ENCODE results near the gene NAIF1.
"Not testable (repeated sequence)": the region's sequence is repeated elsewhere in the genome, so short reads cannot be mapped to it uniquely, and the experiment has no call there.

NAIF1 gene

GRCh38 chr9:128062279-128062678 is 4.8 kb downstream of the NAIF1 start:
- DNase-seq (ENCODE audit: low read depth, low spot score), result no peak

DNA sequence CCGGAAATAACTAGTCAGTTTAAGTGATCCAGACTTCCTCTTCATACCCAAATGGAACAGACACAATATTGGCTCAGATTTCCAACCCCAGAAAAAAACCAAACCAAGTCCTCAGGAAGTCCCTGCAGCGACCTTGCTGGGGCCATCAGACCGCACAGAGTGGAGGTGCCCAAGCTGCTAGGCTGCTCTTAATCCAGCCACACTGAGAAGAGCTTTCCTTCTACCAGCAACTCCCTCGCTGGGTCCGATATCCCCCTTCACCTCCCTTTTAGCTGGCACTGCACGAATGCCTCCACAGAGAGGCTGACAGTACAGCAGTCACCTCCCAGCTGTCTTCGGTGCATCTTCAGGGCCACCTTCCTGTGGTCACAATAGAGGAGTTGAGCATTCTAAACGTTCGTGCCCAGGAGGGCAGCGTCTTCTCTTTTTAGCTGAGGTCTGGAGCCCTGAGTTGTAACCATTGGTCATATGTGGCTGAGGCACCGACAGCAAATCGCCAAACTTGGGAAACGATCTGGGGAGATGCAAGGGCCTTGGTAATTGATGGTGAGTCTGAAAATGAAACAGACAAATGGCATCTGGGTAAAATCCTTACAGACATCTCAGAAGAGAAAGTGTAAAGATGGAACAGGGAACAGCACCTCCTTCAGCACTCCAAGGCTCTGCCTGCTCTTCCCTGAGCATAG is 5.7 kb downstream of the NAIF1 start:
- no peak for DNase-seq (ENCODE audit: low read depth, low spot score)

DNA sequence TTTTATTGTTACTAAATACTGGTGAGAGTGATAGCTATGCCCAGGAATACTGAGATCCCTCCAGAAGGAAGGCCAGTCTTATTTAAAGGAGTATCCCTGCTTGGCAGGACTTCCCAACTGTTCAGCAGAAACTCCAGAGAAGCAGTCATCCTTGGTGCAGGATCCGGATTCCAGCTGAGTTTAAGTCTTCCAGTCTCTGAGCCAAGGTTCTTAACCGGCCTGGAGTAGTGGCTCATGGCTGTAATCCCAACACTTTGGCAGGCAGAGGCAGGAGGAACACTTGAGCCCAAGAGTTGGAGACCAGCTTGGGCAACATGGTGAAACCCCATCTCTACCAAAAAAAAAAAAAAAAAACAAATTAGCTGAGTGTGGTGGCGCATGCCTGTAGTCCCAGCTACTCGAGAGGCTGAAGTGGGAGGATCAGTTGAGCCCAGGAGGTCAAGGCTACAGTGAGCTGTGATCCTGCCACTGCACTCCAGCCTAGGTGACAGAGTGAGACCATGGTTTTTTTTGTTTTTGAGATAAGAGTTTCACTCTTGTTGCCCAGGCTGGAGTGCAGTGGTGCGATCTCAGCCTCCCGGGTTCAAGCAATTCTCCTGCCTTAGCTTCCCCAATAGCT is 7.6 kb downstream of the NAIF1 start:
- DNase-seq (ENCODE audit: low read depth, low spot score), result no peak

DNA sequence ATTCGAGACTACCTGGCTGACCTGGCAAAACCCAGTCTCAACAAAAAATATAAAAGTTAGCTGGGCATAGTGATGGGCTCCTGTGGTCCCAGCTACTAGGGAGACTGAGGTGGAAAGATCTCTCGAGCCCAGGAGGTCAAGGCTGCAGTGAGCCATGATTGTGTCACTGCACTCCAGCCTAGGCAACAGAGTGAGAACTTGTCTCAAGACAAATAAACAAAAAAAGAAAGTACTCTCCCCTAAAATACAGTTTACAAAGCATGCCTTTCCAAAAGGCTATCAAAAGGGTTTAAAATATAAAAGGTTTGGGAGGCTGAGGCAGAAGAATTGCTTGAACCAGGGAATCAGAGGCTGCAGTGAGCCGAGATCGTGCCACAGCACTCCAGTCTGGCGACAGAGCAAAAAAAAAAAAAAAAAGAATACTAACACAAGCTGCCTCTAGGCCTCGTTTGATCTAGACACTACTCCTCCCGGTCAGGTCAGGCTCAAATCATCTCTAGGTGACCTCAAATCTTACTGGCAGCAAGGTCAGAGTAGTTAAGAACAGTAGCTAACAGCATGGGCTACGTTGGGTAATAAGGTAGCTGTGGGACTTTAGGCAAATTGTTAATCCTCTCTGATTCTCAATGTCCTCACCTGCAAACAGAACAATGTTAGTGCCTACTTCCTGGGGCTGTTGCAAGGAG is 9.3 kb downstream of the NAIF1 start:
- no peak for DNase-seq (ENCODE audit: low read depth, low spot score)

- DNase-seq (ENCODE audit: low read depth, low spot score), result no peak
These were observed 10.0 kb downstream of the NAIF1 start for GRCh38 chr9:128056887-128057723.

GRCh38 chr9:128056086-128056485 is 11.0 kb downstream of the NAIF1 start:
- DNase-seq (ENCODE audit: low read depth, low spot score), result no peak

DNA sequence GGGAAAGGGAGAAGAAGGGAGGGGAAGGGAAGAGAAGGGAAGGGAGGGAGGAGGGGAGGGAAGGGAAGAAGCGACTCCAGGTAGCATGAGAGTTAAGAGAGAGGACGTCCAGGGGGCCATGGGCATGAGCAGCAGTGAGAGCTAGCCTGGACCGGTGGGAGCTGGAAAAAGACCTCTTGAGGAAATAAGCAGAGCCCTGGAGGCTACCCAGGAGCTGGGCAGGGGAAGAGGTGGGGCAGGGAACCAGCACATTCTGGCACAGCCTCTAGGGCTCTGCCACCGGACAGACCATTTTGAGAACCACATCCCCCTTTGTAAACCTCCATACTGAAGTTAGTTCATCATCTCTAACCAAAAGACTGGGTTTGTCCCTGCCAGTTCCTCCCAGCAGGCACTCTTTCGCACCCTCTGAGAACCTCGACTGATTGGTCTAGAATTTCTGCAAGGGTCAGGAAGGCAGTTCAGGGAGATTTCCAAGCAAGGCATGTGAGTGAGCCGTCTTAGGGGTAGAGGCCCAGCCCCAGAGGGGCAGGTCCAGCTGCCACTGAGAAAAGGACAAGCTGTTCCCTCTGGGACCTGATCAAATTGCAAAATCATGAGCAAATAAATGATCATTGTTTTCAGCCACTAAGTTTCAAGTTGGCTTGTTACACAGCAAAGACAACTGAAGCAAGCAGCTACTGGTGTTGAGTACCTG is 11.6 kb downstream of the NAIF1 start:
- DNase-seq (ENCODE audit: low read depth, low spot score), result no peak

GRCh38 chr9:128054087-128054486 is 13.0 kb downstream of the NAIF1 start:
- no peak for DNase-seq (ENCODE audit: low read depth, low spot score)

DNA sequence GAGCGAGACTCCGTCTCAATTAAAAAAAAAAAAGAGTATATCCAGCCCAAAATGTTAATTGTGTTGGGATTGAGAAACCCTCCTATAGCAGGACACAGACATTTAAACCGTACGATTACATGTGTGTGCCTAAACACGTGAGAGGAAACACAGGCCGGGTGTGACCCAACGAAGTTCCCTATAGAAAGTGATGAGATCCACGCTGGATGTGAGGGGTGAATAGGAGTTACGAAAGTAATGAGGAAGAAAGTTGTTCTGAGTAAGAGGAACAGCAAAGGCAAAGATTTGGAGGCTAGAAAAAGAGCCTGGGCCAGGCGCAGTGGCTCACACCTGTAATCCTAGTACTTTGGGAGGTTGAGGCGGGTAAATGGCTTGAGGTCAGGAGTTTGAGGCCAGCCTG is 13.6 kb downstream of the NAIF1 start:
- no peak for DNase-seq (ENCODE audit: low read depth, low spot score)

GRCh38 chr9:128051932-128052709 is 15.0 kb downstream of the NAIF1 start:
- no peak for DNase-seq (ENCODE audit: low read depth, low spot score)

- no peak for DNase-seq (ENCODE audit: low read depth, low spot score)
These were observed 17.3 kb downstream of the NAIF1 start for GRCh38 chr9:128049843-128050242.

DNA sequence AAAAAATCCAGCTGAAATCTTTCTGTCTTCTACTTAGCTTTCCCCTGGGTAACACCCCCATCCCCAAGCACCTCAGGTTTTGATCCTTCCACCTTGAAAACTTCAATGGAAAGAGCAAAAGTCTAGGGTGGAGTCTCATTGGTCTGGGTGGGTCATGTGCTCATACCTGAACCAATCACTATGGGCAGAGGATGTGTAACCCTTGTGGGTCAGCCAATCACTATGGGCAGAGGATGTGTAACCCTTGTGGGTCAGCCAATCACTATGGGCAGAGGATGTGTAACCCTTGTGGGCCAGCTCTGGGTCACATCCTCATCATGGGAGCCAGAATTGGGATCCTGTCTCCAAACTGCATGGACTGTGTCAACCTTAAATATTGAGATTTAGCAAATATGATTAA is 18.5 kb downstream of the NAIF1 start:
- DNase-seq (ENCODE audit: low read depth, low spot score), result no peak

- DNase-seq (ENCODE audit: low read depth, low spot score), result no peak
These were observed 19.9 kb downstream of the NAIF1 start for GRCh38 chr9:128047231-128047630.

GRCh38 chr9:128045831-128046230 is 21.3 kb downstream of the NAIF1 start:
- no peak for DNase-seq (ENCODE audit: low read depth, low spot score)

DNA sequence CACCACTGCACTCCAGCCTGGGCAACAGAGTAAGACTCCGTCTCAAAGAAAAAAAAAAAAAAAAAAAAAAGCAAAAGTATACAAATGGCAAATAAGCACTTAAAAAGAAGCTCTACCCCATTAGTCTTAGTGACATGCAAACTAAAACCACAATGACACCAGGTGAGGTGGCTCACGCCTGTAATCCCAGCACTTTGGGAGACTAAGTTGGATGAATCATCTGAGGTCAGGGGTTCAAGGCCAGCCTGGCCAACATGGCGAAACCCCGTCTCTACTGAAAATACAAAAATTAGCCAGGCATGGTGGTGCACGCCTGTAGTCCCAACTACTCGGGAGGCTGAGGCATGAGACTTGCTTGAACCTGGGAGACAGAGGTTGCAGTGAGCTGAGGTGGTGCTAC is 21.7 kb downstream of the NAIF1 start:
- not testable (repeated sequence) for DNase-seq (ENCODE audit: low read depth, low spot score)

DNA sequence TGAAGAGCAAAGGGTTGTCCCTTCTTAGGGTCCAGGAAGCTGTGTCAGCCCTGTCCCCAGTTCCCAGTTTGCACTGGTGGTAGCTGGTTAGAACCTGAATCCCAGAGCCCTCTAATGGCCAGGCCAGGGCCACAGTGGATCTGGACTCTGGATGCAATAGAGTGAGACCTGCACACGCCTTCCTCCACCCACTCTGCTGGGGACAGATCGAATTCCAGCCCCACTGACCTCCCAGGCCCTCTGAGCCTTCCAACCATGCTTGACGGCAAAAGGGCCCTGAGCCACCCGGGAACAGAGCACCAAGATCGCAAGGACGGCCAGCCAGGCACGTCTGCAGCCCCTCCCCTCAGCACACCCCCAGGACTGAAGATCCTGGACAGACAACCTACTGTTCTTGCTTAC is 23.7 kb downstream of the NAIF1 start:
- DNase-seq (ENCODE audit: low read depth, low spot score), result no peak

DNA sequence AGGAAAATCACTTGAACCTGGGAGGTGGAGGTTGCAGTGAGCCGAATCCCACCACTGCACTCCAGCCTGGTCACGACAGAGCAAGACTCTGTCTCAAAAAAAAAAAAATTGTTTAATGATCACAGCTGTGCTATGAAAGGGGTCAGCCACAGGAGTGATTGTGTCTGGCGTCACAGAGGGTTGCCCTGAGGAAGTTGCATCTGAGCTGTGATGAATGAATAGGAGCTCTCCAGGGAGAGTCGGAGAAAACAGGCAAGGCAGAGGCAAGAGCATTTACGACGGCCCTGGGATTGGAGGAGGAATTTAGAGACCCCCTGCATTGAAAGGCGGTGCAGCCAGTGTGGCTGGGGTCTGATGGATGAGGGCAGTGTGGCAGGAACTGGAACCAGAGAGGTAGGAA is 25.1 kb downstream of the NAIF1 start:
- no peak for DNase-seq (ENCODE audit: low read depth, low spot score)

- DNase-seq (ENCODE audit: low read depth, low spot score), result not testable (repeated sequence)
These were observed 26.3 kb downstream of the NAIF1 start for GRCh38 chr9:128040783-128041182.

DNA sequence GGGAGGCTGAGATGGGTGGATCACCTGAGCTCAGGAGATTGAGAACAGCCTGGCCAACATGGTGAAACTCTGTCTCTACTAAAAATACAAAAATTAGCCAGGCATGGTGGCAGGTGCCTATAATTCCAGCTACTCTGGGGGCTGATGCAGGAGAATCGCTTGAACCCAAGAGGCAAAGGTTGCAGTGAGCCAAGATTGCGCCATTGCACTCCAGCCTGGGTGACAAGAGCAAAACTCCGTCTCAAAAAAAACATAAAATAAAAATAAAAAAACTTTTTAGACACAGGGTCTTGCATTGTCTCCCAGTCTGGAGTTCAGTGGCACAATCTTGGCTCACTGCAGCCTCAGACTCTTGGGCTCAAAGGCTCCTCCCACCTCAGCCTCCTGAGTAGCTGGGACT is 30.6 kb downstream of the NAIF1 start:
- DNase-seq (ENCODE audit: low read depth, low spot score), result not testable (repeated sequence)

DNA sequence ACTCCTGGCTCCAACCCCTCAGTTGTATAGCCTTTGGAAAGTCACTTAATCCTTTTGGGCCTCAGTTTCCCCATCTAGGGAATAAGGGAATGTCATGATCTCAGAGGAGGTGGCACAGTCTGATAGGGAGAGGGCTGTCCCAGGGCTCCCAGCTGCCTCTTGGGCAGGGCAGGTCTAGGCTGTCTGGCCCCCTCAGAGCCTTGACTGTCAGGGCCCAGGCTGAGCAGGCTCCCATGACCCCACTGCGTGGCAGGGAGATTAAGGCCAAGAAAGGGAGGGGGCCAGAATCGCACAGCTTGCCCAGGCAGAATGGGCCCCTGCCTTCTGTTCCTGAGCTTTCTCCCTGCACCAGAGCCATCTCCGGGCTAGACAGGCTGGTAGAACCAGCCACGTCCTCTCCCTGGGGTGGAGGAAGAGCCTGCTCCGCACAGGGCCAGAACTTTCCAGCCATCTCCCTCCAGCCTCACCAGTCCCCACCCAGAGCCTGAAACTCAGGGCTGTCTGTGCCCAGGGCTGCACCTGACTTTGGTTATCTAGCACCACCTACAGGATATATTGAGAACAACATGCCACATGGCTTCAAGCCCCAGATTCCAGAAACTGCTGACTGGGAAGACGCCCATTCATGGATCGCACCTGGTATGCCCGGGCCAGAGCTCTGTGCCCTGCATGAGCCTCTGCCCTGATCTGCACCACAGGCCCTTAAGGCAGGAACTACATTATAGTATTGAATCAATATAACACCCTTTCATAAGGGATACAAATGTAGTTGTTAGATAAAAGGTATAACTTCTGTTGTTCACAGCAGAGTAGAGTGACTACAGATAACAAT is 32.1 kb downstream of the NAIF1 start:
- no peak for DNase-seq (ENCODE audit: low read depth, low spot score)
